Right atrium auricular region (tissue), 2 donors: ENCODE results near the gene GPSM3. TPM values are rescaled to one million over a fixed set of nuclear protein-coding genes. Genes with fewer than 3 reads are reported as not detected.
A peak's percentile ranks its signal among the peaks of the same experiment; 100 is the strongest.

Source experiments
- DNase-seq: peaks from one replicate; pipeline ENCODE4 v3.0.0-alpha.2; 2019; ENCODE audit warnings: low spot score
- H3K27ac ChIP-seq, 2 donors: fragments of 200-600 bp; sonication (generic); 1 replicate in 1 of 2; 2 replicates in 1 of 2; pipeline ENCODE4 v1.5.1; 2016 to 2019
- H3K27me3 ChIP-seq, 2 donors: fragments of 200-600 bp; sonication (generic); one replicate each; pipeline versions ENCODE4 v1.5.1 to v1.6.0; 2017 to 2019
- H3K36me3 ChIP-seq: fragments of 200-600 bp; sonication (generic); one replicate; pipeline ENCODE4 v1.5.1; 2016
- H3K4me1 ChIP-seq, 2 donors: fragments of 200-600 bp; sonication (generic); one replicate each; pipeline versions ENCODE4 v1.5.1 to v1.6.0; 2017 to 2019
- H3K4me3 ChIP-seq, 2 donors: fragments of 200-600 bp; sonication (generic); 1 replicate in 1 of 2; 2 replicates in 1 of 2; pipeline ENCODE4 v1.5.1; 2017 to 2019; ENCODE audit warnings: mild to moderate bottlenecking in 1 of 2, moderate library complexity in 1 of 2
- H3K9me3 ChIP-seq, 2 donors: fragments of 200-600 bp; sonication (generic); one replicate each; pipeline ENCODE4 v1.5.1; 2019
- CTCF ChIP-seq, 2 donors: fragments of 200-600 bp; sonication (generic); IDR thresholded peaks; one replicate each; pipeline ENCODE4 v1.5.1; 2019; ENCODE audit warnings: antibody characterized with exemption in 2 of 2
- total RNA-seq, 2 donors: library from RNA; depleted of rRNA; stranded (reverse); fragments of >200 nt; gene quantifications; one replicate each; pipeline ENCODE4 v1.1.0, GENCODE V29; 2016

GPSM3 gene
- total RNA-seq, 2 donors from 2014 or later: 3.6 to 9.0 TPM

- Histone ChIP-seq H3K4me1 (no peaks in the 10 kb centered on the region), H3K27ac (no peak overlapping the region), H3K27me3 (no peaks in the 10 kb centered on the region), H3K9me3 (no peaks in the 10 kb centered on the region), H3K4me3 (no peak overlapping the region), H3K36me3 (peaks cover 58% of the 10 kb centered on the region)
- no peak for DNase-seq
- TF ChIP-seq CTCF (IDR thresholded peaks at IDR 0.05): no peak
Measured at GRCh38 chr6:32168350-32168749, 24.1 kb downstream of the GPSM3 start.

- Histone ChIP-seq H3K36me3 (peaks cover 63% of the 10 kb centered on the region), H3K9me3 (no peaks in the 10 kb centered on the region), H3K4me1 (no peaks in the 10 kb centered on the region), H3K27ac (no peak overlapping the region), H3K4me3 (no peak overlapping the region), H3K27me3 (no peaks in the 10 kb centered on the region)
- DNase-seq: no peak
- no peak for TF ChIP-seq CTCF (IDR thresholded peaks at IDR 0.05)
Measured at GRCh38 chr6:32167761-32168262, 24.6 kb downstream of the GPSM3 start.

GRCh38 chr6:32167154-32167760 lies 25.2 kb downstream of the GPSM3 start:
- Histone ChIP-seq H3K9me3 (no peaks in the 10 kb centered on the region), H3K27me3 (no peaks in the 10 kb centered on the region), H3K4me1 (no peaks in the 10 kb centered on the region), H3K4me3 (no peak overlapping the region), H3K36me3 (peaks cover 66% of the 10 kb centered on the region), H3K27ac (no peak overlapping the region)
- no peak for TF ChIP-seq CTCF (IDR thresholded peaks at IDR 0.05)
- DNase-seq: no peak

GRCh38 chr6:32166411-32167061 lies 25.9 kb downstream of the GPSM3 start:
- H3K4me1 ChIP-seq: no peaks in the 10 kb centered on the region
- no peak overlapping the region for H3K4me3 ChIP-seq
- H3K27ac ChIP-seq: no peak overlapping the region
- no peaks in the 10 kb centered on the region for H3K27me3 ChIP-seq
- no peak for DNase-seq
- no peak for TF ChIP-seq CTCF (IDR thresholded peaks at IDR 0.05)
- peaks cover 69% of the 10 kb centered on the region for H3K36me3 ChIP-seq
- H3K9me3 ChIP-seq: no peaks in the 10 kb centered on the region

- Histone ChIP-seq H3K27ac (peak within 1 kb of the TSS; percentile 35 to 51), H3K27me3 (no peaks in the 10 kb centered on the region), H3K9me3 (no peaks in the 10 kb centered on the region), H3K4me3 (no peak within 1 kb of the TSS), H3K4me1 (no peaks in the 10 kb centered on the region), H3K36me3 (peaks cover 63% of the 10 kb centered on the region)
- DNase-seq: no peak
- no peak for TF ChIP-seq CTCF (IDR thresholded peaks at IDR 0.05)
Measured at GRCh38 chr6:32164295-32164694, 28.1 kb downstream of the GPSM3 start, which contains the start of gene EGFL8. EGFL8 (plus strand) TSS chr6:32164595; CDS start chr6:32166166, 1,571 bp downstream.
